GM18502 (cell line): Measurements from ENCODE around the gene FBXW8.

Source experiments
- ATAC-seq: cut with Tn5 transposase; IDR thresholded peaks from one replicate; pipeline ENCODE4 v1.9.1; 2021; ENCODE audit warnings: mild to moderate bottlenecking; ENCODE audit not compliant: unreplicated experiment, poor library complexity

Gene FBXW8

GRCh38 chr12:116910645-116911451 is at the start of gene FBXW8:
FBXW8 (plus strand) TSS chr12:116910950; CDS start chr12:116911038, 88 bp downstream.
- ATAC-seq, result peak; percentile 93

DNA sequence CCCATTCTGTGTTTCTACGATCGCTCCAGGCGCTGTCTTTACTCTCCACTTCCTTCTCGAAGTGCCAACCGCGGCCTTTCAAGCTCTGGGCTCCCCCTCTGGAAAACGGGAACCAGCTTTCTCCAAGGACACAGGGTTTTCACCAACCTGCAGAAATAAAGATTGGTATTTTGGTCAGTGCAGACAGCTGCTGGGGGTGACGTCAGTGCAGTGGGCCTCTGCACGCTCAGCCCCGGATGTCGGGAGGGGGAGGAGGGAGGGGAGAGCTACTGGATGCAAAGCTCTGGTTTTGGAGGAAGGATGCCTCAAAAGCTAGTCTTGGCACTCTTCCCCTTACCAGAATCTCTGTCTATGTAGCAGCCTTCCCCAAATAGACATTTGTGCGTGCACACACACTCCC is 49.4 kb upstream of the FBXW8 start:
- ATAC-seq, result peak; percentile 84

GRCh38 chr12:116862167-116862566 is 48.6 kb upstream of the FBXW8 start:
- ATAC-seq, result no peak

DNA sequence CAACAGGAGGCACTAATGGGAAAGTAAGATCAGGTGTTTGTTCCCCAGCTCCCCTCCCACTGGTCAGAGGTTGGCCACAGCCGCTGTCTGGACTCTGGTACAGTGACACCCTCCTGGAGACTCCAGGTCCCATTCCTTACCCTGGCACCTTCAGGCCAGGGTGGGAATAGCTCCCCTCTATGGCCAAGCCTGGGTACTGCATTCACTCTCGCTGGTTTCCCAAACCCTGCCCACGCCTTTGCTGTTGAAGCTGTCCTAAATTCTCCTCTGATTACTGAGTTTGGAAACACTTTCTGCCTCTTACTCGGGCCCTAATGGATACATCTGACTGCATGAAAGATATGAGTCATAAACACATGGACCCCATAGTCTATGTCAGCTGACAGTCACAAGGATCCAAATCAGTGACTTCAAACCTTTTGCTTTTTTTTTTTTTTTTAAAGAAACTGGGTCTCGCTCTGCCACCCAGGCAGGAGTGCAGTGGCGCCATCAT is 47.4 kb upstream of the FBXW8 start:
- ATAC-seq, result no peak

GRCh38 chr12:116864371-116865160 is 46.2 kb upstream of the FBXW8 start:
- ATAC-seq, result no peak

- ATAC-seq, result no peak
These were observed 43.2 kb upstream of the FBXW8 start for GRCh38 chr12:116867523-116867922.

DNA sequence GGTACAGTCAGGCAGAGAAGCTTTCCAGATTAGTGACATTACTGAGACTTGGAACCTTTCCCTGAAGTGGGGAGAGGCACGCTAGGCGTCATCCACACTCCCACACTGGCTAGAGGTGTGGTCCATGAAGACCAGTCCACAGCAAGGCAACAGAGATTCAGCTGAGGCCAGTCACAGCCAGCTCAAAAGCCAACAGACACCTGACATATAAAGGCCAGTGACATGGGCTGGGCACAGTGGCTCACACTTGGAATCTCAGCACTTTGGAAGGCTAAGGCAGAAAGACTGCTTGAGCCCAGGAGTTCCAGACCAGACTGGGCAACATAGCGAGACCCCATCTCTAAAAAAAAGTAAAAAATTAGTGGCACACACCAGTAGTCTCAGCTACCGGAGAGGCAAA is 40.4 kb upstream of the FBXW8 start:
- no peak for ATAC-seq

GRCh38 chr12:116874324-116874995 is 36.3 kb upstream of the FBXW8 start:
- no peak for ATAC-seq

GRCh38 chr12:116876151-116876869 is 34.4 kb upstream of the FBXW8 start:
- no peak for ATAC-seq

DNA sequence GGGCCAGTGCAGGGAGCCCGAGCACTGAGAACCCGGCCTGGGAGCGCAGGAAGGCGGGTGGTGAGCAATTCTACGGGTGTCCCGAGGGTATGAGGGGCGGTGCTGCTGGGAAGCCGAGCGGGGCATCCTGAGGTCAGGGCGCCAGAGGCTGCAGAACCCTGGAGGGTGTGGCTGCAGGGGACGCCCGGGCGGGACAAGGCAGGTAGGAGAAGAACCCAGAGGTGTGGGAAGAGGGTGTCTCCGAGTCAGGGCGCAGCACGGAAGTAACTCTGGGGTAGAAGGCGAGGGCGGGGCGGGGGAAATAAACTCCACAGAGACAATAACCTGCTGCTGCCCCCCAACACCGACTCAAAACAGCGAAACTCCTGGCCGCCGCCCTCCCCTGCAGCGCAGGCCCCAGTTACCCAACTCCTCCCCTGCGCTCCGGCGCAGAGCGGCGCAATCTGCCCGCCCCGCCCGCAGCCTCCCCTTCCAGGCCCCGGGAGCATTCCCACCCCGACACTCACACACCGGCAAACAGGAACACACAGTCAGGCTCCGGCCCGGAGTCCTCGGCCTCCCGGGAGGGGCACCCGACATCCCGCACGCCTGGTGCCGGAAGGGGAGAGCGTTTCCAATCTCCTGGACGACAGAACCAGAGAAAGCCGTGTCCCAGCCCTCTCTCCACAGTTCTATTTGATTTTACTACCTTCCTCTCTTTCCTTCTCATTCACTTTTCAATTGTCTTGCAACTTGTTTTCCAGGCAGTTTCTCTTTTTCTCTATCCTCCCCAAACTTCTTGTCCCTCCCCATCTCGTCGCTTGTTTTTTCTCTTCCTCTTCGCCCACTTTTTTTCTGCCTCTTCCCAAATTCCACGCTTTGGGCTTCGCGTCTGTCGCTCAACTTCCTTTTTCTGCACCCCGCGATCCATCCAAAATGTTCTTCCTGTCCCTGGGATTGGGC is 31.9 kb upstream of the FBXW8 start:
- ATAC-seq, result no peak

GRCh38 chr12:116879509-116880212 is 31.1 kb upstream of the FBXW8 start:
- ATAC-seq, result no peak

DNA sequence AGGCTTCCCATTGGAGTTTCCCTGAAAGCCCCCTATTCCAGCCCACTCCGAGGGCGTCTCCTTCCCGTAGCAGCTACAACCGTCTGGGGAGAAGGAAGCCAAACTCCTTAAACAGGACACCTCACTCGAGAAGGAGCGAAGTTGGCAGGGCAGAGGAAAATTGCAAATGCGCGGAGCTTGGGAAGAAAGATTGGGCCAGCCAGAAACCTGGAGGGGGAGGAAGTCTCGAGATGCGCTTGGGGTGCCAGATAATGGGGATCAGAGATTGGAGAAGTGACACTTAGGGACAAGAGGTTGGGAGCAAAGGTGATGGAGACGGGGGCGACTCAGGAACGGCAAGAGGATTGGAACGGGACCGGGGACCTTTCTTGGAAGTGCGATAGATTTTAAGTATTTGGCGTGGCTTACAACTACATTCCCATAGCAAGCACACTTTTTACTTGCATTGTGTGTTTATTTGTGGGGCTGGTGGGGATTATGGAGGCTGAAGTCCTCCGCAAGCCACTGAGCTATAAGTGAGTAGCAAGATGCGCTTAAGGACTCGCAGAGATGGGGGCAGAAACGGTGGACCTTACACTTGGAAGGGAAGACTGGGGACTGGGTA is 30.4 kb upstream of the FBXW8 start:
- ATAC-seq, result peak; percentile 10

DNA sequence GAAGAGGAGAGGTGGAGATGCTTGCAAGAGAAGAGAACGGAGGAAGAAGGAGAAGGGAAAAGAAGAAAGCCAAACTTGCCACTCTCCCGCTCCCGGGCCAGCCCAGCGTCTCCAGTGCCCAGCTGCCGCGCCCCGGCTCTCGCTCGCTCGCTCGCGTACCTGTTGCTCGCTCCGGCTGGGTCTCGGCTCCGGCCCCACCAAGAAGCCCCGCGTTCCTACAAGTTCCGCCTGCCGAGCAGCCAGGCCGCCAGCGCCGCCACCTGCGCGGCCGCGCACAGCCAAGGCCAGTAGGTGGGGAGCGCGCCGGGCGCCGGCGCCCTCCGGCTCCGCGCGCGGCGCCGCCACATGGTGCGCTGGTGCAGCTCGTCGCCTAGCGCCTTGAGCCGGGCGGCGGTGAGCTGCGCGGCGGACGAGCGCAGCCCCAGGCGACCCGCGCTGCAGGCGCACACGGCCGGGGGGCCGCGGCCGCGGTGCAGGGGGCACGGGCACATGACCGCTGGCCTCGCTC is 29.9 kb upstream of the FBXW8 start:
- peak; percentile 64 for ATAC-seq

GRCh38 chr12:116881325-116881876 is 29.3 kb upstream of the FBXW8 start, which contains the start of gene HRK:
HRK (minus strand) TSS chr12:116881441; CDS start chr12:116881307, 134 bp downstream.
- ATAC-seq, result peak; percentile 6

- ATAC-seq, result no peak
These were observed 28.8 kb upstream of the FBXW8 start for GRCh38 chr12:116881877-116882507.

DNA sequence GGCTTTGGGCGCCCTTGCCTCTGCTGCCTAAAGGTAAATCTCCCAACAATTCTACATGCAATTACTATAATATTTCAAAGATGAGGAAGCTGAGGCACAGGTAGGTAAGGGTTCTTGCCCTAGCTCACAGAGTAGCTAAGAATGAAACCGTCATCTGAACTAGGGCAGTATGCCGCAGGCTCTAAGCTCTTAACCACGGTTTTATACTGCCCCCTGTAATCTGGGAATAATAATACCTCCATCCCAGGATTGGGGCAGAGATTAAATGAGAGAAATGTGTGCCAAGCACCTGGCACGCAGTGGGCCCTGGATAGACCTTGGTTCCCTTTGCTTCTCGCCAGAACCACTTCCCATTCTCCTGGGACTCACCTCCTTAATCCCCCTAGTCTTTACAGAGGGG is 28.0 kb upstream of the FBXW8 start:
- ATAC-seq, result no peak

DNA sequence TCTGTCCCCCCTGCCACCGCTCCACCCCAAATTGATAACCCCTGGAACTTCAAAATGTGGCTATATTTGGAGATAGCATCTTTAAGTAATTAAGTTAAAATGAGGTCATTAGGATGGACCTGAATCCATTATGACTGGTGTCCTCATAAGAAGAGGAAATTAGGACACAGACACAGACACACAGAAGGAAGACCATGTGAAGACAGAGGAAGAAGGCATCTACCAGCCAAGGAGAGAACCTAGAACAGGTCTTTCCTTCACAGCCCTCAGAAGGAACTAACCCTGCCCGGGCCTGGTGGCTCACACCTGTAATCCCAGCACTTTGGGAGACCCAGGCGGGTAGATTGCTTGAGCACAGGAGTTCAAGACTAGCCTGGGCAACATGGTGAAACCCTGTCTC is 25.9 kb upstream of the FBXW8 start:
- no peak for ATAC-seq
